Measurements from ENCODE around the gene SYNDIG1. TPM values are rescaled to one million over a fixed set of nuclear protein-coding genes. Genes with fewer than 3 reads are reported as not detected.

SYNDIG1 gene
- total and polyA plus RNA-seq, 9 of the 15 experiments (the other 6 are each of a cell fraction or from before 2014, with no cell fraction given): not detected

DNA sequence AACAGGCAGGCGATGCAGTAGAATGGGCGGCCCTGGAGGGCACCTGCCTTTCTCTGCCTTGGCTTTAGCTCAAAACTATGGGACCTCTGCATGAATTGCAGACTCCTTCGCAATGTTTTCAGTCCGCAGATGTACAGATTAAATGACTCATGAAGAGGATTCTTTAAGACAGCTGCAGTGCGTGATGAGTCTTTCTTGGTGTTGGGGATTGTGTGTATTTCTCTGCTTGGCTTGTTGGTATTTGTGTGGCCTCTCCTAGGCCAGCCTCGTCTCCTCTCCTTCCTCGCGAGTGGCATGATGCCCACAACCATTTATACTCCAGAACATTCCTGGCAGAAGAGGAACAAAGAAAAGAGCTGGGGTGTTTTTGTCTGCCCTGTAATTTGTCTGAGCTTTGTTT lies 110.6 kb downstream of the SYNDIG1 start:
- intact Hi-C loops (cut with micrococcal nuclease): no loop called here
- no peaks in the 10 kb centered on the region for H3K79me2 ChIP-seq (ENCODE audit: control insufficient read depth, insufficient read depth, low read length)
- H3K36me3 ChIP-seq (ENCODE audit: control insufficient read depth, insufficient read depth, low read length): no peaks in the 10 kb centered on the region
- no TSS peak for BruUV-seq (replicated peaks)
- peaks cover 0 to 10% of the 10 kb centered on the region in 2 experiments; a peak in 1 of 5 replicates for H3K27me3 ChIP-seq (ENCODE audit: control insufficient read depth in 2 of 2, insufficient read depth in 2 of 2, low read length in 2 of 2)
- ChIA-PET POLR2A (interaction anchor here (1.3 kb wide), 1 partner anchor 9 kb away, joined by 5 read pairs; no protein-coding TSS in a partner anchor), CTCF (ENCODE audit: low intra/inter-chr PET ratio) (no interaction called here)
- H2AFZ ChIP-seq (ENCODE audit: low read depth, low read length): no peak overlapping the region
- H4K20me1 ChIP-seq (replicated peaks; ENCODE audit: control insufficient read depth, insufficient read depth, low read length): no peaks in the 10 kb centered on the region
- TF ChIP-seq SRSF7 (optimal IDR thresholded peaks at IDR 0.05; ENCODE audit: low read depth, low read length): no peak
- no peak for TF ChIP-seq ZNF354B (CRISPR knock-in tag; IDR thresholded peaks at IDR 0.05)
- TF ChIP-seq ZNF551 (CRISPR knock-in tag; IDR thresholded peaks at IDR 0.05): no peak
- TF ChIP-seq RBM14 (IDR thresholded peaks at IDR 0.05; ENCODE audit: borderline replicate concordance, insufficient read depth, low read depth, low read length): no peak
- TF ChIP-seq ZZZ3 (IDR thresholded peaks at IDR 0.05): no peak
- TF ChIP-seq, protein P1, sequence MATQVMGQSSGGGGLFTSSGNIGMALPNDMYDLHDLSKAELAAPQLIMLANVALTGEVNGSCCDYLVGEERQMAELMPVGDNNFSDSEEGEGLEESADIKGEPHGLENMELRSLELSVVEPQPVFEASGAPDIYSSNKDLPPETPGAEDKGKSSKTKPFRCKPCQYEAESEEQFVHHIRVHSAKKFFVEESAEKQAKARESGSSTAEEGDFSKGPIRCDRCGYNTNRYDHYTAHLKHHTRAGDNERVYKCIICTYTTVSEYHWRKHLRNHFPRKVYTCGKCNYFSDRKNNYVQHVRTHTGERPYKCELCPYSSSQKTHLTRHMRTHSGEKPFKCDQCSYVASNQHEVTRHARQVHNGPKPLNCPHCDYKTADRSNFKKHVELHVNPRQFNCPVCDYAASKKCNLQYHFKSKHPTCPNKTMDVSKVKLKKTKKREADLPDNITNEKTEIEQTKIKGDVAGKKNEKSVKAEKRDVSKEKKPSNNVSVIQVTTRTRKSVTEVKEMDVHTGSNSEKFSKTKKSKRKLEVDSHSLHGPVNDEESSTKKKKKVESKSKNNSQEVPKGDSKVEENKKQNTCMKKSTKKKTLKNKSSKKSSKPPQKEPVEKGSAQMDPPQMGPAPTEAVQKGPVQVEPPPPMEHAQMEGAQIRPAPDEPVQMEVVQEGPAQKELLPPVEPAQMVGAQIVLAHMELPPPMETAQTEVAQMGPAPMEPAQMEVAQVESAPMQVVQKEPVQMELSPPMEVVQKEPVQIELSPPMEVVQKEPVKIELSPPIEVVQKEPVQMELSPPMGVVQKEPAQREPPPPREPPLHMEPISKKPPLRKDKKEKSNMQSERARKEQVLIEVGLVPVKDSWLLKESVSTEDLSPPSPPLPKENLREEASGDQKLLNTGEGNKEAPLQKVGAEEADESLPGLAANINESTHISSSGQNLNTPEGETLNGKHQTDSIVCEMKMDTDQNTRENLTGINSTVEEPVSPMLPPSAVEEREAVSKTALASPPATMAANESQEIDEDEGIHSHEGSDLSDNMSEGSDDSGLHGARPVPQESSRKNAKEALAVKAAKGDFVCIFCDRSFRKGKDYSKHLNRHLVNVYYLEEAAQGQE (IDR thresholded peaks at IDR 0.05; ENCODE audit: borderline replicate concordance): no peak
- TF ChIP-seq, protein P1 (CRISPR knock-in tag; IDR thresholded peaks at IDR 0.05; ENCODE audit: low read depth): no peak
- no peak for TF ChIP-seq PHF20 (IDR thresholded peaks at IDR 0.05; ENCODE audit: partially characterized antibody)
- no peak for TF ChIP-seq ZFP36 (IDR thresholded peaks at IDR 0.05; ENCODE audit: low read depth, low read length, partially characterized antibody)
- no peak for TF ChIP-seq BCOR (IDR thresholded peaks at IDR 0.05)
- no peak for TF ChIP-seq ZNF133 (CRISPR knock-in tag; IDR thresholded peaks at IDR 0.05)
- no peak for TF ChIP-seq NCOA4 (IDR thresholded peaks at IDR 0.05; ENCODE audit: partially characterized antibody)
- no peak for TF ChIP-seq ESRRA (IDR thresholded peaks at IDR 0.05; ENCODE audit: borderline replicate concordance, low read depth)
- TF ChIP-seq BHLHE40 (IDR thresholded peaks at IDR 0.05; ENCODE audit: low read length): no peak
- TF ChIP-seq MEF2A (IDR thresholded peaks at IDR 0.05; ENCODE audit: control insufficient read depth, low read depth, low read length): no peak
- no peak for TF ChIP-seq RAD51 (IDR thresholded peaks at IDR 0.05; ENCODE audit: borderline replicate concordance, low read depth)
- WGBS (ENCODE audit: insufficient coverage, low coverage, missing lambda C conversion rate): 0% methylated on average over 7 of the region's 8 CpGs
- DNase-seq (ENCODE audit: extremely low read depth in 1 of 4, low spot score in 3 of 4) (no peak), FAIRE-seq (no peak), ATAC-seq (no peak)
- H3K4me3 ChIP-seq: no peak overlapping the region
- H3K4me2 ChIP-seq (ENCODE audit: insufficient read depth, low read length): no peak overlapping the region
- no peak overlapping the region for H3K27ac ChIP-seq (ENCODE audit: extremely low read depth, low read depth, low read length)
- H3K9me3 ChIP-seq (replicated peaks; ENCODE audit: control insufficient read depth, insufficient read depth, low read depth, low read length): no peaks in the 10 kb centered on the region
- H3K9ac ChIP-seq (ENCODE audit: insufficient read depth in 1 of 2, low read depth in 2 of 2, low read length in 2 of 2): no peak overlapping the region
- H3K9me1 ChIP-seq (ENCODE audit: control insufficient read depth, insufficient read depth, low read length): no peaks in the 10 kb centered on the region
- in situ Hi-C loops (cut with MboI): no loop called here
- no peaks in the 10 kb centered on the region for H3K4me1 ChIP-seq (replicated peaks in 1 of 2; ENCODE audit: control insufficient read depth in 2 of 2, insufficient read depth in 2 of 2, low read length in 2 of 2)
